ENCODE data around the gene IPO11. TPM values are rescaled to one million over a fixed set of nuclear protein-coding genes. Genes with fewer than 3 reads are reported as not detected.

IPO11 gene
- total RNA-seq, 1 donor from 2014 or later, result 30.3 TPM

DNA sequence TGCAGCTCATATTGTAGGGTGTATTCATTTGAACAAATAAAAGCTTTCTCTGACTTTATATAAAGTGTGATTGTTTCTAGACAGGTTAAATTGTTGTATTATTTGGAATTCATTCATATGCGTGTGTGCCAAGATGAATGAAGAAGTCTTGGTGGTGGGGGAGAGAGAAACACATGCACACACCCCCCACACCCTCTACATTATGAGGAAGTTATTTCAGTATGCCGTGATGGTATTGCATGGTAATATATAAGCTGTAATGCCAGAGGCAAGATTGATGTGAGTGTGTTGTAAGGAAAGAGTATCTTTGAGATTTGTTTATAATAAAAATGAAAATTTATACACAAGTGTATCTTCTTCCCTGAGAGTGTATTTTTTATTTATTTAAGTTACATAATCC, 71.0 kb downstream of the IPO11 start:
- H3K36me3 ChIP-seq (ENCODE audit: control insufficient read depth in 3 of 3, insufficient read depth in 3 of 3, low read length in 3 of 3), result peaks cover 0 to 5% (median 3%) of the 10 kb centered on the region in 3 donors
- no peaks in the 10 kb centered on the region for H3K27me3 ChIP-seq (ENCODE audit: control insufficient read depth in 3 of 3, insufficient read depth in 3 of 3, low read length in 3 of 3)
- H3K27ac ChIP-seq (ENCODE audit: low read depth, low read length), result no peak overlapping the region
- H3K4me1 ChIP-seq (ENCODE audit: control insufficient read depth in 3 of 3, insufficient read depth in 3 of 3, low read length in 3 of 3), result no peaks in the 10 kb centered on the region
- no peaks in the 10 kb centered on the region for H3K9me3 ChIP-seq (ENCODE audit: control insufficient read depth in 3 of 3, low read length in 3 of 3)
- no peak overlapping the region for H3K9ac ChIP-seq (ENCODE audit: low read depth in 1 of 3, low read length in 3 of 3)
- H3K4me3 ChIP-seq (ENCODE audit: low read length in 3 of 3), result no peak overlapping the region

DNA sequence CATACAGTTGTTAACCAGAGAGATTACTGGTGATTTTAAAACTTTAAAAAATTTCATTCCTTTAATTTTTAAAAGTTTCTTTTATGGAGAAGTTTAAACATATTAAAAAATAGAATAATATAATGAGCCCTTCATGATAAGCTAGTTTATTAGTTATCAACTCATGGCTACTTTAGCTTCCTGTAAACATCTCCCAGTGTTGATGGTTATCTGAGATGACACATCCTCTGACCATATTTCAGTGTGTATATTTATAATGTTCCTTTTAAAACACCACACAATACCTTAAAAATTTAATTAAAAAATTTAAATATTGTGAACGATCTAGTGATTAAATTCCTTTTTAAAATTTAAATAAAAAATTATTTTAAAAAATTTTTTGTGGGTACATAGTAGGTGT, 74.1 kb downstream of the IPO11 start:
- Histone ChIP-seq H3K4me3 (ENCODE audit: low read length in 3 of 3) (no peak overlapping the region), H3K36me3 (ENCODE audit: control insufficient read depth in 3 of 3, insufficient read depth in 3 of 3, low read length in 3 of 3) (peaks cover 7 to 10% (median 10%) of the 10 kb centered on the region in 3 donors), H3K27ac (ENCODE audit: low read depth, low read length) (no peak overlapping the region), H3K4me1 (ENCODE audit: control insufficient read depth in 3 of 3, insufficient read depth in 3 of 3, low read length in 3 of 3) (no peaks in the 10 kb centered on the region), H3K27me3 (ENCODE audit: control insufficient read depth in 3 of 3, insufficient read depth in 3 of 3, low read length in 3 of 3) (no peaks in the 10 kb centered on the region), H3K9me3 (ENCODE audit: control insufficient read depth in 3 of 3, low read length in 3 of 3) (no peaks in the 10 kb centered on the region), H3K9ac (ENCODE audit: low read depth in 1 of 3, low read length in 3 of 3) (no peak overlapping the region)

DNA sequence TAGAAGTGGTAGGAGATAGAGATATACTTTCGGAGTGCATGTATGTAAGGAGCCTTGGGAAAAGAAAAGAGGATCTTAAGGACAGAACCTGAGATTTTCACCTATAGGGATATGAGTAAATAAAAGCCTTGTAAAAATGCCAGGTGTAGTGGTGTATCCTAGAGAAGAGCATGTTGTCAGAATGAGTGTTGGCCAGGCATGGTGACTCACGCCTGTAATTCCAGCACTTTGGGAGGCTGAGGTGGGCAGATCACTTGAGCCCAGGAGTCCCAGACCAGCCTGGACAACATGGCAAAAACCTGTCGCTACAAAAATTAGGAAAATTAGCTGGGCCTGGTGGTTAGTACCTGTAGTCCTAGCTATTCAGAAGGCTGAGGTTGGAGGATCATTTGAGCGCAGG, 76.0 kb downstream of the IPO11 start:
- Histone ChIP-seq H3K36me3 (ENCODE audit: control insufficient read depth in 3 of 3, insufficient read depth in 3 of 3, low read length in 3 of 3) (peaks cover 6 to 15% (median 10%) of the 10 kb centered on the region in 3 donors), H3K27me3 (ENCODE audit: control insufficient read depth in 3 of 3, insufficient read depth in 3 of 3, low read length in 3 of 3) (no peaks in the 10 kb centered on the region), H3K4me1 (ENCODE audit: control insufficient read depth in 3 of 3, insufficient read depth in 3 of 3, low read length in 3 of 3) (no peaks in the 10 kb centered on the region), H3K4me3 (ENCODE audit: low read length in 3 of 3) (no peak overlapping the region), H3K27ac (ENCODE audit: low read depth, low read length) (no peak overlapping the region), H3K9me3 (ENCODE audit: control insufficient read depth in 3 of 3, low read length in 3 of 3) (no peaks in the 10 kb centered on the region), H3K9ac (ENCODE audit: low read depth in 1 of 3, low read length in 3 of 3) (no peak overlapping the region)

DNA sequence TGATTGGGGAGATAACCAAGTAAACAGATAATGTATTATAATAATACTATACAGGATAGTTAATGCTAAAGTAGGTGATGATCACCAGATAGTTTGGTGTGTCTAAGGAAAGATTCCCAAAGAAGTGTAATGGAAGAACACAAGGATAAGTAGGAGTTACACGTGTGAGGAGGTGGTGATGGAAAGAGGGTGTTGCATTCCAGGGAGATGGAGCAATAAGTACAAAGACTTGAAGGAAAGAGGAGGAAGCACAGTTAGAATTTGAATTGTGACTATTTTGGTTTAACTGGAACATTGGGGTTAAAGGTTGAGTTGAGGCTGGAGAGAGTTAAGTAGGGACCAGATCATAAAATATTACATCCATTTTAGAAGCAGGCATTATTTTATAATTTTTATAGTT, 76.9 kb downstream of the IPO11 start:
- Histone ChIP-seq H3K9ac (ENCODE audit: low read depth in 1 of 3, low read length in 3 of 3) (no peak overlapping the region), H3K4me1 (ENCODE audit: control insufficient read depth in 3 of 3, insufficient read depth in 3 of 3, low read length in 3 of 3) (no peaks in the 10 kb centered on the region), H3K36me3 (ENCODE audit: control insufficient read depth in 3 of 3, insufficient read depth in 3 of 3, low read length in 3 of 3) (peaks cover 5 to 15% (median 10%) of the 10 kb centered on the region in 3 donors), H3K4me3 (ENCODE audit: low read length in 3 of 3) (no peak overlapping the region), H3K9me3 (ENCODE audit: control insufficient read depth in 3 of 3, low read length in 3 of 3) (no peaks in the 10 kb centered on the region), H3K27me3 (ENCODE audit: control insufficient read depth in 3 of 3, insufficient read depth in 3 of 3, low read length in 3 of 3) (no peaks in the 10 kb centered on the region), H3K27ac (ENCODE audit: low read depth, low read length) (no peak overlapping the region)

DNA sequence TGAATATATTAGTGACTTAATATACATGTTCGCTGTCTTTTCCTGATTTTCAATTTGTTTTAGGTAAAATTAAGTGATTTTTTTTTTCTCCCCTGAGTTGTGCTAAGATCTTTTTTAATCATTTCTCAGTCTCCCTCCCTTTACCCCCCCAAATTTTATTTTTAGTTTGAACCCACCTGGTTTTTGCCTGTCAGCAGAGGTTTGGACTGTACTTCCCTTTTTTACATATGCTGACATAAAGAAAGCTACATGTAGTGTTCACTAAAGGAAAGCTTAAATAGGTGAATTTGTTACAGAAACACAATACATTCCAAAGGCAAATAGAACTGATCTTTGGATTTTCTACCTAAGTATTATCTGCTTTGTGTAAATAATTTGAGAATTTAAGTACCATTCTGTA, 82.2 kb downstream of the IPO11 start:
- Histone ChIP-seq H3K9me3 (ENCODE audit: control insufficient read depth in 3 of 3, low read length in 3 of 3) (no peaks in the 10 kb centered on the region), H3K4me3 (ENCODE audit: low read length in 3 of 3) (no peak overlapping the region), H3K36me3 (ENCODE audit: control insufficient read depth in 3 of 3, insufficient read depth in 3 of 3, low read length in 3 of 3) (peaks cover 3 to 18% (median 8%) of the 10 kb centered on the region in 3 donors), H3K27ac (ENCODE audit: low read depth, low read length) (no peak overlapping the region), H3K27me3 (ENCODE audit: control insufficient read depth in 3 of 3, insufficient read depth in 3 of 3, low read length in 3 of 3) (no peaks in the 10 kb centered on the region), H3K9ac (ENCODE audit: low read depth in 1 of 3, low read length in 3 of 3) (no peak overlapping the region), H3K4me1 (ENCODE audit: control insufficient read depth in 3 of 3, insufficient read depth in 3 of 3, low read length in 3 of 3) (no peaks in the 10 kb centered on the region)

DNA sequence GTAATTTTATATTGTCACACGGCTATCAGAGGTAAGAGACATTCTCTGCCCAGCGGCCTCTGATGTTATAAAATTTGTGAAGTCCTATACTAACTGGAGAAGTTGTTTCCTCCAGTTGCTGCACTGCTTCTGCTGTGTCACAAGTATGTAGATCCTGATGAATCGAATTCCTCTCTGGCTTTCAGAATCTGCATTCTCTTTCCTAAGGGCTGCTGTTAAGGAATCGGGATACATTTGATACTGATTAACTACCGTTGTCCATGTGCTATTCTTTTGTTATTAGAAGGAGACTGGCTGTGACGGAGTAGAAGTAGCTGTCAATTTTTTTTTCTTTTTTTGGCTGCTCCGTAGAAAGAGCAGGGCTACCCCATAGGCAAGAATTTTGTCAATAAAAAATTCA, 84.3 kb downstream of the IPO11 start:
- Histone ChIP-seq H3K4me3 (ENCODE audit: low read length in 3 of 3) (no peak overlapping the region), H3K4me1 (ENCODE audit: control insufficient read depth in 3 of 3, insufficient read depth in 3 of 3, low read length in 3 of 3) (no peaks in the 10 kb centered on the region), H3K27me3 (ENCODE audit: control insufficient read depth in 3 of 3, insufficient read depth in 3 of 3, low read length in 3 of 3) (no peaks in the 10 kb centered on the region), H3K9me3 (ENCODE audit: control insufficient read depth in 3 of 3, low read length in 3 of 3) (no peaks in the 10 kb centered on the region), H3K27ac (ENCODE audit: low read depth, low read length) (no peak overlapping the region), H3K9ac (ENCODE audit: low read depth in 1 of 3, low read length in 3 of 3) (no peak overlapping the region), H3K36me3 (ENCODE audit: control insufficient read depth in 3 of 3, insufficient read depth in 3 of 3, low read length in 3 of 3) (peaks cover 0 to 18% (median 2%) of the 10 kb centered on the region in 3 donors)

DNA sequence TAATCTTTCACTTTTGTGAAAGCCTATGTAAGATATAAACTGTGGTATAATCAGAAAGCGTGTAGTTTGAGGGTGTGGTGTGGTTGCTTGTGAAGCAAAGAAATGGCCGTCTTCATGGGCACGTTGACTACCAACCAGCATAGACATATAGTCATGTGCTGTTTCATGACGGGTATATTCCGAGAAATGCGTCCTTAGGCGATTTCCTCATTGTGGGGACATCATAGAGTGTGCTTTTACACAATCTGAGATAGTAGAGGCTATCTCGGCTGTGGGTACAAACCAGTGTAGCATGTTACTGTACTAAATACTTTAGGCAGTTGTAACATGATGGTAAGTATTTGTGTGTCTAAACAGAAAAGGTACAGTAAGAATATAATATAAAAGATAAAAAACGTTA, 86.4 kb downstream of the IPO11 start:
- H3K27me3 ChIP-seq (ENCODE audit: control insufficient read depth in 3 of 3, insufficient read depth in 3 of 3, low read length in 3 of 3), result no peaks in the 10 kb centered on the region
- H3K9ac ChIP-seq (ENCODE audit: low read depth in 1 of 3, low read length in 3 of 3), result no peak overlapping the region
- H3K36me3 ChIP-seq (ENCODE audit: control insufficient read depth in 3 of 3, insufficient read depth in 3 of 3, low read length in 3 of 3), result peaks cover 0 to 14% (median 2%) of the 10 kb centered on the region in 3 donors
- no peaks in the 10 kb centered on the region for H3K9me3 ChIP-seq (ENCODE audit: control insufficient read depth in 3 of 3, low read length in 3 of 3)
- H3K4me1 ChIP-seq (ENCODE audit: control insufficient read depth in 3 of 3, insufficient read depth in 3 of 3, low read length in 3 of 3), result no peaks in the 10 kb centered on the region
- H3K27ac ChIP-seq (ENCODE audit: low read depth, low read length), result no peak overlapping the region
- H3K4me3 ChIP-seq (ENCODE audit: low read length in 3 of 3), result no peak overlapping the region

DNA sequence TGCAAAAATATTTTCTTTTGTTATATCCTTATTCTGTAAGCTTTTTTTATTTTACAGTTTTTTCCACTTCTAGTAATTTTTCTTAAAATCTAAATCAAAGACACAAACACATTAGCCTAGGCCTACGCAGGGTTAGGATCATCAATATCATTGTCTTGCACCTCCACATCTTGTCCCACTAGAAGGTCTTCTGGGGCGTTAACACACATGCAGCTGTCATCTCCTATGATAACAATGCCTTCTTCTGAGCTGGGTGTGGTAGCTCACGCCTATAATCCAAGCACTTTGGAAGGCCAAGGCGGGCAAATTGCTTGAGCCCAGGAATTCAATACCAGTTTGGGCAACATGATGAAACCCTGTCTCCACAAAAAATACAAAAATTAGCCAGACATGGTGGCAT, 87.2 kb downstream of the IPO11 start:
- no peaks in the 10 kb centered on the region for H3K4me1 ChIP-seq (ENCODE audit: control insufficient read depth in 3 of 3, insufficient read depth in 3 of 3, low read length in 3 of 3)

DNA sequence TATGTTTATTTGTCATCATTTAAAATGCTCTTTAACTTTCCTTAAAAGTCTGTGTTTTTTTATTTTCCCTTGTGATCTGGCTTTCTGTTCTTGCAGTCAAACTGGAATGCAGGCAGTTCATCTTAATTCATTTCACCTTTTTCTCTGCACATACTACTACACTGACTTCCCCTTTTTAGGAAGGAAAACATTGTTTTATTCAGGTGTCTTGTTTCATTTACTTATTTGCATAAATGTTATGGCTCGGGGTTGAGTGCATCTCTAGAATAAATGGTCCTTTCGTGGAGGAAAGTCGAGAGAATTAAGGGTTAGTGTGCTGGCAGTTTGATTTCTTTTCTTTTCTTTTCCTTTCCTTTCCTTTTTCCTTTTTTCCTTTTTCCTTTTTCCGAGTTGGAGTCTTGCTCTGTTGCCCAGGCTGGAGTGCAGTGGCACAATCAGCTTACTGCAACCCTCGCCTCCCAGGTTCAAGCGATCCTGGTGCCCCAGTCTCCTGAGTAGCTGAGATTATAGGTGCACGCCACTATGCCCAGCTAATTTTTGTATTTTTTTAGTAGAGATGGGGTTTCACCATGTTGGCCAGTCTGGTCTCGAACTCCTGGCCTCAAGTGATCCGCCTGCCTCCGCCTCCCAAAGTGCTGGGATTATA, 90.0 kb downstream of the IPO11 start:
- H3K27me3 ChIP-seq (ENCODE audit: control insufficient read depth in 3 of 3, insufficient read depth in 3 of 3, low read length in 3 of 3), result no peaks in the 10 kb centered on the region
- H3K4me3 ChIP-seq (ENCODE audit: low read length in 3 of 3), result no peak overlapping the region
- H3K4me1 ChIP-seq (ENCODE audit: control insufficient read depth in 3 of 3, insufficient read depth in 3 of 3, low read length in 3 of 3), result no peaks in the 10 kb centered on the region
- H3K9ac ChIP-seq (ENCODE audit: low read depth in 1 of 3, low read length in 3 of 3), result no peak overlapping the region
- H3K36me3 ChIP-seq (ENCODE audit: control insufficient read depth in 3 of 3, insufficient read depth in 3 of 3, low read length in 3 of 3), result peaks cover 0 to 9% (median 6%) of the 10 kb centered on the region in 3 donors
- H3K9me3 ChIP-seq (ENCODE audit: control insufficient read depth in 3 of 3, low read length in 3 of 3), result no peaks in the 10 kb centered on the region
- no peak overlapping the region for H3K27ac ChIP-seq (ENCODE audit: low read depth, low read length)

More for the DNA sequence above, 87.2 kb downstream of the IPO11 start:
- no peaks in the 10 kb centered on the region for H3K27me3 ChIP-seq (ENCODE audit: control insufficient read depth in 3 of 3, insufficient read depth in 3 of 3, low read length in 3 of 3)
- no peak overlapping the region for H3K27ac ChIP-seq (ENCODE audit: low read depth, low read length)
- no peak overlapping the region for H3K9ac ChIP-seq (ENCODE audit: low read depth in 1 of 3, low read length in 3 of 3)
- no peaks in the 10 kb centered on the region for H3K9me3 ChIP-seq (ENCODE audit: control insufficient read depth in 3 of 3, low read length in 3 of 3)
- no peak overlapping the region for H3K4me3 ChIP-seq (ENCODE audit: low read length in 3 of 3)
- H3K36me3 ChIP-seq (ENCODE audit: control insufficient read depth in 3 of 3, insufficient read depth in 3 of 3, low read length in 3 of 3), result peaks cover 0 to 14% (median 2%) of the 10 kb centered on the region in 3 donors

DNA sequence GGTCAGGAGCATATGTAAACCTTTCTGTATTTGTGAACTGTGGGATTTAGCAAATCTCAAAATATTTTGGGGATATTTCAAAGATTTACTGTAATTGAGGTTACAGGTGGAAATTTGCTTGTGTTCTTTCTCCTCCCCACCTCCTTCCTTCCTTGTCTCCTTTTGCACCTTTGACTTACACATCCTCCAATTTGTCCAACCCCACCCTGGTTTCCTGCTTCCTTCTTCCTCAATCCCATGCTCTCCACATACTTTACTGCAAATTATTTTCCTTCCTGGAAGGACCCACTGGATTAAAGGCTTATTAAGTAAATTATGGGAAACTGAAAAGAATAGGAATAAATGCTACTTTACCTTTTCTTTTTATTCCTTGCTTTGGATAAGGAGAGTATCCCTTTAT, 91.6 kb downstream of the IPO11 start:
- H3K9me3 ChIP-seq (ENCODE audit: control insufficient read depth in 3 of 3, low read length in 3 of 3), result no peaks in the 10 kb centered on the region
- no peak overlapping the region for H3K27ac ChIP-seq (ENCODE audit: low read depth, low read length)
- H3K4me1 ChIP-seq (ENCODE audit: control insufficient read depth in 3 of 3, insufficient read depth in 3 of 3, low read length in 3 of 3), result no peaks in the 10 kb centered on the region
- no peaks in the 10 kb centered on the region for H3K27me3 ChIP-seq (ENCODE audit: control insufficient read depth in 3 of 3, insufficient read depth in 3 of 3, low read length in 3 of 3)
- H3K36me3 ChIP-seq (ENCODE audit: control insufficient read depth in 3 of 3, insufficient read depth in 3 of 3, low read length in 3 of 3), result peaks cover 0 to 6% (median 6%) of the 10 kb centered on the region in 3 donors
- no peak overlapping the region for H3K4me3 ChIP-seq (ENCODE audit: low read length in 3 of 3)
- H3K9ac ChIP-seq (ENCODE audit: low read depth in 1 of 3, low read length in 3 of 3), result no peak overlapping the region
